ENCODE measurements around the gene NRG2. TPM values are rescaled to one million over a fixed set of nuclear protein-coding genes. Genes with fewer than 3 reads are reported as not detected.

NRG2 gene
- total RNA-seq, 1 experiment from 2014 or later = 0.23 TPM

DNA sequence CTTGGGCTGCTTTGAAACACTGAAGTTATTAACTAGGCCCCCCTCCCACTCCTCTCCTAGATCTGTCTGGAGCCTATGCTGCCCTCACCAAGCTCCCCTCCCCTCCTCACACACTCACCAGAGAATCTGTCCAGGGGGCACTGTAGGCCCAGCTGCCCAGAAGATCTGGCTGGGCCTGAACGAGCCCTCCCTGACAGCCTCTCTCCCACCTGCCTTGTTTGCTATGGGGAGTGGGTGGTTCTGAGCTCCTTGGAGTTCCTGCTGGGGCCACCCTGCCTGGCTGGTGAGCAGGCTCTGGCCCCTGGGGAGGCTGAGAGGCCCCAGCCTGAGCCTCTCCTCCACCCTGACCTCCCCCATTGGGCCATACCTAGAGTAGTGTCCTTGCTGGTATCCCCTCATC, 172.4 kb downstream of the NRG2 start:
- CTCF ChIA-PET = interaction anchor here (0.7 to 15.0 kb wide), 4 partner anchors 25 to 131 kb away, joined by 3 to 292 read pairs (median 144); no protein-coding TSS in a partner anchor
- no peak for DNase-seq (ENCODE audit: unreplicated experiment)
- intact Hi-C loops (cut with micrococcal nuclease) = no loop called here
- Mint-ChIP-seq H3K9me3 (ENCODE audit: unreplicated experiment) (no peaks in the 10 kb centered on the region), H3K27ac (ENCODE audit: low read depth, unreplicated experiment) (no peak overlapping the region), H3K4me3 (ENCODE audit: unreplicated experiment) (no peak overlapping the region), H3K36me3 (ENCODE audit: insufficient read depth, unreplicated experiment) (no peaks in the 10 kb centered on the region), H3K4me1 (ENCODE audit: insufficient read depth, unreplicated experiment) (no peaks in the 10 kb centered on the region), H3K27me3 (ENCODE audit: insufficient read depth, unreplicated experiment) (peaks cover 16% of the 10 kb centered on the region)
- no TSS peak for BruUV-seq (replicated peaks)
- POLR2A ChIA-PET = no interaction called here
- TF ChIP-seq, protein P1, sequence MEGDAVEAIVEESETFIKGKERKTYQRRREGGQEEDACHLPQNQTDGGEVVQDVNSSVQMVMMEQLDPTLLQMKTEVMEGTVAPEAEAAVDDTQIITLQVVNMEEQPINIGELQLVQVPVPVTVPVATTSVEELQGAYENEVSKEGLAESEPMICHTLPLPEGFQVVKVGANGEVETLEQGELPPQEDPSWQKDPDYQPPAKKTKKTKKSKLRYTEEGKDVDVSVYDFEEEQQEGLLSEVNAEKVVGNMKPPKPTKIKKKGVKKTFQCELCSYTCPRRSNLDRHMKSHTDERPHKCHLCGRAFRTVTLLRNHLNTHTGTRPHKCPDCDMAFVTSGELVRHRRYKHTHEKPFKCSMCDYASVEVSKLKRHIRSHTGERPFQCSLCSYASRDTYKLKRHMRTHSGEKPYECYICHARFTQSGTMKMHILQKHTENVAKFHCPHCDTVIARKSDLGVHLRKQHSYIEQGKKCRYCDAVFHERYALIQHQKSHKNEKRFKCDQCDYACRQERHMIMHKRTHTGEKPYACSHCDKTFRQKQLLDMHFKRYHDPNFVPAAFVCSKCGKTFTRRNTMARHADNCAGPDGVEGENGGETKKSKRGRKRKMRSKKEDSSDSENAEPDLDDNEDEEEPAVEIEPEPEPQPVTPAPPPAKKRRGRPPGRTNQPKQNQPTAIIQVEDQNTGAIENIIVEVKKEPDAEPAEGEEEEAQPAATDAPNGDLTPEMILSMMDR (IDR thresholded peaks at IDR 0.05; ENCODE audit: unreplicated experiment) = no peak

DNA sequence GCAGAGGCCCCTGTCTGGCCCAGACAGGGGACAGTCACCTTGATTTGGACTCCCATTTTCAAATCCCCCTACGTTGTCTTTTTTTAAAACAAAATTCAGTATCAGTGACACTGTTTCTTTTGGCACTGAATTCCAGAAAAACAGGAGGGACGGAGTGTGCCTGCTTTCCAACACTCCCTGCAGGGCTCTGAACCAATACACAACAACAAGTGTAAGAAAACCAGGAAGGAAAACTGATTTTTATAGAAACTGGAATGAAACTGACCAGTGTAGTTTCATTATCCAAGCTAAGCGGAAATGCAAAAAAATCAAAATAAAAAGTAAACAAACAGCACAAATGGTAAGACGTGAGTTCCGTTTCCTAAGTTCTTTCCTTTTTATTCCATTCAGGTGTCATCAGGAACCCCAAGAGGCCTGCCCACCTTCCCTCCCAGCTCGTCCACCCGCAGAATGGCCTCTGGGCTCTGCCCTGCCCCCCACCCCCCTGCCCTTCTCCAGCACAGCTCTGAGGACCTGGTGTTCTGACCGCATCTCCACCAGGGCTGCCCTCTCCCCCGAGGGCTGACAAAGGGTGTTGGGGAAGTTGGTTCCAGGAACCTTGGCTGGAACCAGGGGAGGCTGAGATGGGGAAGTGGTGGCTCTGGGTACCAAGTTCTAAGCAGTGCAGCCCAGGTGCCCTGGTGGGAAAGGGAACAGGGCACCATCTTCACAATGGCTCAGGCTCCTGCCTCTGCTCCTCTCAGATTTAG, 173.9 kb downstream of the NRG2 start:
- intact Hi-C loops (cut with micrococcal nuclease) = no loop called here
- TF ChIP-seq, protein P1 (IDR thresholded peaks at IDR 0.05; ENCODE audit: unreplicated experiment) = no peak
- H3K9me3 Mint-ChIP-seq (ENCODE audit: unreplicated experiment) = no peaks in the 10 kb centered on the region
- no peaks in the 10 kb centered on the region for H3K36me3 Mint-ChIP-seq (ENCODE audit: insufficient read depth, unreplicated experiment)
- CTCF ChIA-PET = interaction anchor here (0.6 to 15.0 kb wide), 6 partner anchors 13 to 169 kb away, joined by 3 to 292 read pairs (median 4); no protein-coding TSS in a partner anchor
- no TSS peak for BruUV-seq (replicated peaks)
- peaks cover 22% of the 10 kb centered on the region for H3K27me3 Mint-ChIP-seq (ENCODE audit: insufficient read depth, unreplicated experiment)
- no peaks in the 10 kb centered on the region for H3K4me1 Mint-ChIP-seq (ENCODE audit: insufficient read depth, unreplicated experiment)
- no peak for DNase-seq (ENCODE audit: unreplicated experiment)
- H3K27ac Mint-ChIP-seq (ENCODE audit: low read depth, unreplicated experiment) = no peak overlapping the region
- POLR2A ChIA-PET = no interaction called here
- H3K4me3 Mint-ChIP-seq (ENCODE audit: unreplicated experiment) = no peak overlapping the region

DNA sequence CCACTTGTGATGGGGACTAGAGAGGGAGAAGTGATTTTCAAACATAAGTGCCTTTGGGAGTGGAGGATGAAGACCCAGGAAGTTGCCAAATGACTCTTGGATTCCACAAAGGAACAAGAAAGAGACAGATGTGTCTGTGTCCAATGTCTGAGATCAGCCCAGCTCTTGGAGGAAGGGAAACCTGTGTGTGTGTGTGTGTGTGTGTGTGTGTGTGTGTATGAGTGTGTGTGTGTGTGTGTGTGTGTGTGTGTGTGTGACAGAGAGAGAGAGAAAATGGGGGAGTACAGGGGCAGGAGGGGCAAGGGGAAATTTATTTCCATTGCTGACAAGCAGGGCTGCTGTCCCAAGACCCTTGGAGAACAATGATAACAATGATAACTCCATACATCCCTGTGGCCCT, 175.5 kb downstream of the NRG2 start:
- Mint-ChIP-seq H3K27me3 (ENCODE audit: insufficient read depth, unreplicated experiment) (peaks cover 22% of the 10 kb centered on the region), H3K36me3 (ENCODE audit: insufficient read depth, unreplicated experiment) (no peaks in the 10 kb centered on the region), H3K9me3 (ENCODE audit: unreplicated experiment) (no peaks in the 10 kb centered on the region), H3K4me3 (ENCODE audit: unreplicated experiment) (no peak overlapping the region), H3K27ac (ENCODE audit: low read depth, unreplicated experiment) (no peak overlapping the region), H3K4me1 (ENCODE audit: insufficient read depth, unreplicated experiment) (no peaks in the 10 kb centered on the region)
- CTCF ChIA-PET = interaction anchor here (0.7 to 15.0 kb wide), 4 partner anchors 10 to 101 kb away, joined by 3 to 292 read pairs (median 145); no protein-coding TSS in a partner anchor
- DNase-seq (ENCODE audit: unreplicated experiment) = no peak
- intact Hi-C loops (cut with micrococcal nuclease) = no loop called here
- POLR2A ChIA-PET = interaction anchor here (1.0 kb wide), 1 partner anchor 102 kb away, joined by 5 read pairs; no protein-coding TSS in a partner anchor
- no TSS peak for BruUV-seq (replicated peaks)
- TF ChIP-seq, protein P1 (IDR thresholded peaks at IDR 0.05; ENCODE audit: unreplicated experiment) = no peak

DNA sequence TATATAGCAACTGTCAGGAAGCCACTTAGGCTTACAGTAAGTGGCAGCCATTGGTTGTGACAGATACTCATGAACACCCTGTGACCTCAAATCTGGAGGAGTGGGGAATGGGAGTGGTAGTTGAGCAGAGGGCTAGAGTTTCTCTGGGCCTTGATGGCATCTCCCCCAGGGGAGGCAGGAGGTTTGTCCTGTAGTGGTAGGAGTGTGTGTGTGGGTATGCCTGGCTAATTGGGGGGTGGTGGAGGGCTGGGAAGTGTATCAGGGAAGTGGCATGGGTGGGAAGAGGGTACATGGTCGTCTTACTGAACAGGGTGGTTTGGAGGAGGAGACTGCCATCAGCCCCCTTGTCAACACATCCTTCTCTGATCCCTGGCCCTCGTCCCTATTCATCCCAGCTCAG, 176.0 kb downstream of the NRG2 start:
- TF ChIP-seq, protein P1 (IDR thresholded peaks at IDR 0.05; ENCODE audit: unreplicated experiment) = no peak
- no peak for DNase-seq (ENCODE audit: unreplicated experiment)
- Mint-ChIP-seq H3K4me3 (ENCODE audit: unreplicated experiment) (no peak overlapping the region), H3K9me3 (ENCODE audit: unreplicated experiment) (no peaks in the 10 kb centered on the region), H3K36me3 (ENCODE audit: insufficient read depth, unreplicated experiment) (no peaks in the 10 kb centered on the region), H3K27ac (ENCODE audit: low read depth, unreplicated experiment) (no peak overlapping the region), H3K27me3 (ENCODE audit: insufficient read depth, unreplicated experiment) (peaks cover 22% of the 10 kb centered on the region), H3K4me1 (ENCODE audit: insufficient read depth, unreplicated experiment) (no peaks in the 10 kb centered on the region)
- no TSS peak for BruUV-seq (replicated peaks)
- POLR2A ChIA-PET = interaction anchor here (1.0 kb wide), 1 partner anchor 102 kb away, joined by 5 read pairs; no protein-coding TSS in a partner anchor
- intact Hi-C loops (cut with micrococcal nuclease) = no loop called here
- CTCF ChIA-PET = interaction anchor here (0.6 to 15.0 kb wide), 8 partner anchors 10 to 599 kb away, joined by 3 to 292 read pairs (median 4); no protein-coding TSS in a partner anchor

Data from MCF 10A (cell line).